IMR-90 (cell line): Measurements from ENCODE around the gene ZNF223. TPM values are rescaled to one million over a fixed set of nuclear protein-coding genes. Genes with fewer than 3 reads are reported as not detected.
A peak's percentile ranks its signal among the peaks of the same experiment; 100 is the strongest.

ENCODE experiments used
- ATAC-seq: fragments of 200-7000 bp; cut with Tn5 transposase; 2 replicates; pipeline ENCODE4 v1.9.1; 2020; ENCODE audit warnings: low read depth, mild to moderate bottlenecking, moderate library complexity
- BruUV-seq: library from RNA; stranded (reverse); fragments of 400-500 nt; replicated peaks from 2 replicates; lab custom pipeline; 2021; lab: Mats Ljungman, UMichigan
- CTCF ChIA-PET: fragments of 300-600 bp; formaldehyde crosslinking; extraction: SDS; loops from one replicate; lab custom pipeline; 2021; ENCODE audit warnings: antibody characterized with exemption; lab: Yijun Ruan, JAX
- POLR2A ChIA-PET: fragments of 300-600 bp; sonication (Branson Sonifier 250); formaldehyde crosslinking; loops from one replicate; lab custom pipeline; 2022; ENCODE audit warnings: antibody characterized with exemption; ENCODE audit not compliant: unreplicated experiment; lab: Charles Lee
- DNase-seq: peaks from one replicate; pipeline ENCODE4 v3.0.0; 2013
- H2AFZ ChIP-seq: replicated peaks from 2 replicates; pipeline ENCODE3; 2013; ENCODE audit warnings: low read length, mild to moderate bottlenecking; ENCODE audit not compliant: poor library complexity
- H2AK5ac ChIP-seq: 2 replicates; pipeline ENCODE4 v1.6.1; 2013; ENCODE audit warnings: low read depth, low read length, inconsistent platforms
- H2AK9ac ChIP-seq: replicated peaks from 2 replicates; pipeline ENCODE3; 2013; ENCODE audit warnings: mild to moderate bottlenecking, low read depth, low read length, moderate library complexity; ENCODE audit not compliant: poor library complexity
- H2BK120ac ChIP-seq: 2 replicates; pipeline ENCODE4 v1.6.1; 2013; ENCODE audit warnings: low read depth, low read length, inconsistent platforms
- H2BK15ac ChIP-seq: 3 replicates; pipeline ENCODE4 v1.6.1; 2013; ENCODE audit warnings: low read depth, low read length, inconsistent platforms
- H2BK20ac ChIP-seq: 2 replicates; pipeline ENCODE4 v1.6.1; 2013; ENCODE audit warnings: low read depth, mild to moderate bottlenecking, inconsistent platforms, low read length, moderate library complexity
- H2BK5ac ChIP-seq: 2 replicates; pipeline ENCODE4 v1.6.1; 2013; ENCODE audit warnings: mild to moderate bottlenecking, low read depth, low read length, inconsistent platforms; ENCODE audit not compliant: poor library complexity, severe bottlenecking
- H3K14ac ChIP-seq: replicated peaks from 2 replicates; pipeline ENCODE4 v1.6.1; 2013; ENCODE audit warnings: low read depth, low read length, inconsistent platforms
- H3K18ac ChIP-seq: 2 replicates; pipeline ENCODE4 v1.6.1; 2013; ENCODE audit warnings: low read depth, low read length, control low read depth
- H3K23ac ChIP-seq: 2 replicates; pipeline ENCODE4 v1.6.1; 2013; ENCODE audit warnings: low read depth, low read length, inconsistent platforms
- H3K27ac ChIP-seq: 2 replicates; pipeline ENCODE4 v1.5.1; 2013; ENCODE audit warnings: mild to moderate bottlenecking, control low read depth, low read length; ENCODE audit not compliant: insufficient read depth
- H3K27me3 ChIP-seq: 2 replicates; pipeline ENCODE4 v1.6.1; 2013; ENCODE audit warnings: low read length; ENCODE audit not compliant: control insufficient read depth, insufficient read depth
- H3K36me3 ChIP-seq: 2 replicates; pipeline ENCODE4 v1.6.1; 2013; ENCODE audit warnings: low read length, mixed read lengths; ENCODE audit not compliant: control insufficient read depth, insufficient read depth
- H3K4ac ChIP-seq: 2 replicates; pipeline ENCODE4 v1.6.1; 2013; ENCODE audit warnings: low read depth, low read length, inconsistent platforms
- H3K4me1 ChIP-seq: 2 replicates; pipeline ENCODE4 v1.6.1; 2013; ENCODE audit warnings: low read length, mixed read lengths; ENCODE audit not compliant: control insufficient read depth, insufficient read depth
- H3K4me2 ChIP-seq: 2 replicates; pipeline ENCODE4 v1.6.1; 2013; ENCODE audit warnings: low read depth, mild to moderate bottlenecking, control low read depth, low read length, moderate library complexity
- H3K4me3 ChIP-seq: 2 replicates; pipeline ENCODE4 v1.5.1; 2013; ENCODE audit warnings: low read depth, mild to moderate bottlenecking, control low read depth, low read length, moderate library complexity; ENCODE audit not compliant: insufficient read depth
- H3K56ac ChIP-seq: 2 replicates; pipeline ENCODE4 v1.6.1; 2013; ENCODE audit warnings: low read length, inconsistent platforms; ENCODE audit not compliant: insufficient read depth; ENCODE audit errors: extremely low read depth
- H3K79me1 ChIP-seq, 2 experiments: 2 replicates each; pipeline ENCODE4 v1.6.1; 2013; ENCODE audit warnings: low read length in 2 of 2, inconsistent platforms in 1 of 2, low read depth in 1 of 2
- H3K9ac ChIP-seq: 2 replicates; pipeline ENCODE4 v1.6.1; 2013; ENCODE audit warnings: low read depth, low read length, control low read depth
- H3K9me1 ChIP-seq: 2 replicates; pipeline ENCODE4 v1.6.1; 2013; ENCODE audit warnings: low read length, inconsistent platforms; ENCODE audit not compliant: insufficient read depth
- H3K9me3 ChIP-seq: 2 replicates; pipeline ENCODE4 v1.6.1; 2013; ENCODE audit warnings: low read length; ENCODE audit not compliant: control insufficient read depth, insufficient read depth
- H4K20me1 ChIP-seq: 2 replicates; pipeline ENCODE4 v1.6.1; 2013; ENCODE audit warnings: low read length, inconsistent platforms; ENCODE audit not compliant: insufficient read depth
- H4K5ac ChIP-seq: 2 replicates; pipeline ENCODE4 v1.6.1; 2013; ENCODE audit warnings: mild to moderate bottlenecking, low read depth, low read length, control low read depth
- H4K8ac ChIP-seq, 2 experiments: 2 replicates each; pipeline ENCODE4 v1.6.1; 2013; ENCODE audit warnings: low read depth in 2 of 2, low read length in 2 of 2, control low read depth in 1 of 2, inconsistent platforms in 1 of 2
- H4K91ac ChIP-seq: 2 replicates; pipeline ENCODE4 v1.6.1; 2013; ENCODE audit warnings: low read depth, low read length, inconsistent platforms; ENCODE audit not compliant: insufficient read depth
- CHD1 ChIP-seq: IDR thresholded peaks from 2 replicates; pipeline ENCODE4 v1.6.1; 2012; ENCODE audit warnings: low read depth, low read length, improper control_type of control experiment
- RAD21 ChIP-seq: IDR thresholded peaks from 2 replicates; pipeline ENCODE4 v1.6.1; 2012; ENCODE audit warnings: low read length, improper control_type of control experiment
- WGBS, 2 experiments: methylation state at CpG; one replicate each; pipeline versions ENCODE4 v1.1.5 to v1.1.7; 2013; ENCODE audit warnings: missing lambda C conversion rate in 2 of 2; ENCODE audit not compliant: insufficient read length in 1 of 2; ENCODE audit errors: extremely low coverage in 2 of 2; 5-methylcytosine and 5-hydroxymethylcytosine counted together
- dilution Hi-C: fragments of 300-500 bp; cut with HindIII; formaldehyde crosslinking; loops from one replicate; pipeline ENCODE4 v1.14.3; 2018; ENCODE audit warnings: low sequenced_read_pairs; ENCODE audit not compliant: unreplicated experiment
- in situ Hi-C: fragments of 300-500 bp; cut with MboI; formaldehyde crosslinking; loops from 3 replicates; pipeline ENCODE4 v1.14.3; 2019; ENCODE audit warnings: low sequenced_read_pairs, inconsistent platforms, mixed read lengths
- intact Hi-C: fragments of 100-400 bp; cut with micrococcal nuclease; formaldehyde crosslinking; loops from 2 replicates; pipeline ENCODE4 v1.10.0; 2022
- polyA plus RNA-seq, 3 experiments: library from polyadenylated mRNA; depleted of rRNA; stranded (reverse); fragments of >200 nt; gene quantifications; 2 replicates each; pipeline ENCODE4 v1.2.3, GENCODE V29; 2012; ENCODE audit warnings: low replicate concordance in 1 of 3
- total RNA-seq: library from RNA; depleted of rRNA; stranded (reverse); fragments of >200 nt; gene quantifications from 2 replicates; pipeline ENCODE4 v1.2.3, GENCODE V29; 2012
- TF ChIP-seq, protein P1 (sequence below): conservative IDR thresholded peaks from 2 replicates; pipeline ENCODE4 v1.5.1; 2012; ENCODE audit warnings: mild to moderate bottlenecking, low read depth, low read length, improper control_type of control experiment

ZNF223 gene
- total and polyA plus RNA-seq, 2 of the 4 experiments (the other 2 are of a cell fraction): 2.3 to 16.5 TPM

DNA sequence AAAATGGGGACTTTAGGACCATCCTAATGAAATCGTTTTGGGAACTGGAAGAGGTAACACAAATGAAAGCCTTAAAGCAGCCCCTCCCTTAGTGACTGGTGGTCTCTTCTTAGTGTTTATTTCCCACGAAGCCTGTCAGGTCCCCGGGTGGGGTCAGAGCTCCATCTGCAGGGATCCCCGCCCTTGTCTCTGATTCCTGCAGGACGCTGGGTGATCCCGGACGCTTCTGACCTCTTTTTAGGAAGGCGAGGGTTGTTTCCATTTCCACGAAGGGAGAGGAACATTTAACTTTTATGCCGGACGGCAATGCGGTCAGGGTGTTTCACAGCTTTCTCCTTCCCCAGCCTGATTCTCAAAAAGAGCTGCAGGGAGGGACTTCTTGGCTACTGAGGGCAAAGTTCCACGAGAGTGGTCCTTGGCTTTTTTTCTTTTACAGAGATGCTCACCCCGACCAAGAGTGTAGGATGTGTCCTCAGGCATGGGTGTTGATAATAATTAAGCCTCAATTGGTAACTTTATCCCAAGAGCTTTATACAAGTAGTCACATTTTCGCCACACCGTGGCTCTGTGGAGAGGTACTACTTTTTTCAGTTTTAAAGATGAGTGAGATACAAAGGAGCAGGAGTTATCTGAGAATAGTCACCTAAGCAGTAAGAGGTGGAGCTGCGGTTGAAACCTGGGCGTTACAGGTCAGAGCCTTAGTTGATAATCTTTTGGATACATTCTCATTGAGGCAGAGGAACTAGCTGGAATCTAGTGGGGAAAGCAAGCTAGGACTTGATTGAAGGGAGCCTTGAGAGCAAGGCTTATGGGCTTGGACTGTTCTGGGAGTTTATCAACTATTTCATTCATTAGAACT lies 20.9 kb downstream of the ZNF223 start:
- TF ChIP-seq CHD1 (no peak), RAD21 (0 out of 2 replicates have a peak, but pooled peaks have one; percentile 9)
- TF ChIP-seq, protein P1, sequence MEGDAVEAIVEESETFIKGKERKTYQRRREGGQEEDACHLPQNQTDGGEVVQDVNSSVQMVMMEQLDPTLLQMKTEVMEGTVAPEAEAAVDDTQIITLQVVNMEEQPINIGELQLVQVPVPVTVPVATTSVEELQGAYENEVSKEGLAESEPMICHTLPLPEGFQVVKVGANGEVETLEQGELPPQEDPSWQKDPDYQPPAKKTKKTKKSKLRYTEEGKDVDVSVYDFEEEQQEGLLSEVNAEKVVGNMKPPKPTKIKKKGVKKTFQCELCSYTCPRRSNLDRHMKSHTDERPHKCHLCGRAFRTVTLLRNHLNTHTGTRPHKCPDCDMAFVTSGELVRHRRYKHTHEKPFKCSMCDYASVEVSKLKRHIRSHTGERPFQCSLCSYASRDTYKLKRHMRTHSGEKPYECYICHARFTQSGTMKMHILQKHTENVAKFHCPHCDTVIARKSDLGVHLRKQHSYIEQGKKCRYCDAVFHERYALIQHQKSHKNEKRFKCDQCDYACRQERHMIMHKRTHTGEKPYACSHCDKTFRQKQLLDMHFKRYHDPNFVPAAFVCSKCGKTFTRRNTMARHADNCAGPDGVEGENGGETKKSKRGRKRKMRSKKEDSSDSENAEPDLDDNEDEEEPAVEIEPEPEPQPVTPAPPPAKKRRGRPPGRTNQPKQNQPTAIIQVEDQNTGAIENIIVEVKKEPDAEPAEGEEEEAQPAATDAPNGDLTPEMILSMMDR: peak; percentile 14; the same call in 1 of the 2 replicates
- Histone ChIP-seq H3K18ac (no peak overlapping the region), H2BK20ac (no peak overlapping the region), H2BK5ac (no peak overlapping the region), H3K14ac (peak overlapping the region; percentile 81; the same call in 1 of the 2 replicates), H3K9me3 (no peaks in the 10 kb centered on the region), H4K91ac (no peak overlapping the region), H3K9me1 (no peaks in the 10 kb centered on the region), H3K9ac (peak overlapping the region; percentile 86), H2AK9ac (peak overlapping the region; percentile 73), H3K36me3 (no peaks in the 10 kb centered on the region; the same call in 1 of the 2 replicates), H3K27me3 (no peaks in the 10 kb centered on the region), H3K4me2 (peak overlapping the region; percentile 73), H3K56ac (no peak overlapping the region), H3K4me3 (peak overlapping the region; percentile 76), H2AK5ac (no peak overlapping the region), H2BK15ac (no peak overlapping the region), H4K20me1 (no peaks in the 10 kb centered on the region), H3K4ac (peak overlapping the region; percentile 78; the same call in 1 of the 2 replicates), H3K27ac (no peak overlapping the region; the same call in 1 of the 2 replicates), H2BK120ac (no peak overlapping the region), H2AFZ (peak overlapping the region; percentile 96), H3K79me1 (peaks cover 16 to 20% of the 10 kb centered on the region in 2 experiments), H3K4me1 (peaks cover 2% of the 10 kb centered on the region; the same call in 1 of the 2 replicates), H4K5ac (no peak overlapping the region), H4K8ac (peak overlapping the region; percentile 71 to 99; a peak in 3 of 4 replicates), H3K23ac (peak overlapping the region; percentile 89)
- ChIA-PET CTCF (no interaction called here), POLR2A (interaction anchor here (0.6 kb wide), 1 partner anchor 134 kb away, joined by 3 read pairs; no protein-coding TSS in a partner anchor)
- peak; percentile 40 for ATAC-seq
- 24% methylated on average over 6 of the region's 18 CpGs; no CpG with 5 or more reads in 1 of the 2 experiments for WGBS, 2 experiments
- dilution Hi-C loops (no loop called here), intact Hi-C loops (no loop called here), in situ Hi-C loops (no loop called here)
- no peak for DNase-seq
- TSS peak; percentile 17 for BruUV-seq
